GM12878 (cell line): ENCODE results near the gene GPR152. TPM values are rescaled to one million over a fixed set of nuclear protein-coding genes. Genes with fewer than 3 reads are reported as not detected.
A peak's percentile ranks its signal among the peaks of the same experiment; 100 is the strongest.

ENCODE experiments used
- BCL11A ChIP-seq: IDR thresholded peaks from 2 replicates; pipeline ENCODE4 v1.6.1; 2011; ENCODE audit warnings: low read depth, low read length
- BCLAF1 ChIP-seq: fragments of 450-650 bp; IDR thresholded peaks from 2 replicates; pipeline ENCODE4 v1.6.1; 2017; ENCODE audit warnings: antibody characterized with exemption, mild to moderate bottlenecking, moderate library complexity
- BHLHE40 ChIP-seq, 2 experiments: fragments of 450-650 bp in 1 of 2; IDR thresholded peaks; 2 replicates each; pipeline ENCODE4 v1.6.1; 2011 to 2017; ENCODE audit warnings: low read depth in 2 of 2, borderline replicate concordance in 1 of 2, improper control_type of control experiment in 1 of 2, low read length in 1 of 2, mild to moderate bottlenecking in 1 of 2
- CBX5 ChIP-seq: sonication (generic); IDR thresholded peaks from 2 replicates; pipeline ENCODE4 v1.6.1; 2016; ENCODE audit warnings: low read depth, moderate library complexity, mild to moderate bottlenecking, inconsistent platforms
- CHD2 ChIP-seq: IDR thresholded peaks from 2 replicates; pipeline ENCODE4 v1.6.1; 2011; ENCODE audit warnings: low read depth, low read length, improper control_type of control experiment, borderline replicate concordance
- CREM ChIP-seq: IDR thresholded peaks from 2 replicates; pipeline ENCODE4 v1.6.1; 2014; ENCODE audit warnings: antibody characterized with exemption, low read depth
- E2F4 ChIP-seq: IDR thresholded peaks from 2 replicates; pipeline ENCODE4 v1.6.1; 2012; ENCODE audit warnings: low read depth, low read length, improper control_type of control experiment
- EGR1 ChIP-seq, 2 experiments: IDR thresholded peaks; 1 replicate in 1 of 2; 2 replicates in 1 of 2; pipeline ENCODE4 v1.6.1; 2011 to 2012; ENCODE audit warnings: low read depth in 2 of 2, low read length in 2 of 2, borderline replicate concordance in 1 of 2, mild to moderate bottlenecking in 1 of 2, moderate library complexity in 1 of 2
- ESRRA ChIP-seq: IDR thresholded peaks from 2 replicates; pipeline ENCODE4 v1.6.1; 2012; ENCODE audit warnings: mild to moderate bottlenecking, low read length, improper control_type of control experiment
- IKZF1 ChIP-seq: fragments of 450-650 bp; conservative IDR thresholded peaks from 2 replicates; pipeline ENCODE4 v1.6.1; 2017; ENCODE audit warnings: antibody characterized with exemption, mild to moderate bottlenecking
- KLF5 ChIP-seq: fragments of 450-650 bp; IDR thresholded peaks from 2 replicates; pipeline ENCODE4 v1.6.1; 2014; ENCODE audit warnings: mild to moderate bottlenecking; ENCODE audit not compliant: partially characterized antibody
- MXI1 ChIP-seq: fragments of 150-350 bp; IDR thresholded peaks from 2 replicates; pipeline ENCODE4 v1.6.1; 2011; ENCODE audit warnings: low read depth, mild to moderate bottlenecking, inconsistent platforms, low read length, improper control_type of control experiment
- POU2F2 ChIP-seq: IDR thresholded peaks from 3 replicates; pipeline ENCODE4 v1.6.1; 2011; ENCODE audit warnings: low read depth, mild to moderate bottlenecking, low read length, borderline replicate concordance
- RELA ChIP-seq: fragments of 450-650 bp; IDR thresholded peaks from 2 replicates; pipeline ENCODE4 v1.8.0; 2014; ENCODE audit warnings: borderline replicate concordance; ENCODE audit not compliant: partially characterized antibody
- SREBF1 ChIP-seq: IDR thresholded peaks from 2 replicates; pipeline ENCODE4 v1.6.1; 2012; ENCODE audit warnings: mild to moderate bottlenecking, low read length
- YBX1 ChIP-seq: fragments of 450-650 bp; IDR thresholded peaks from 2 replicates; pipeline ENCODE4 v1.6.1; 2016; ENCODE audit warnings: antibody characterized with exemption
- ZNF207 ChIP-seq: fragments of 450-650 bp; IDR thresholded peaks from 2 replicates; pipeline ENCODE4 v1.6.1; 2014; ENCODE audit warnings: antibody characterized with exemption, mild to moderate bottlenecking, borderline replicate concordance
- ZNF24 ChIP-seq: fragments of 450-650 bp; IDR thresholded peaks from 2 replicates; pipeline ENCODE4 v1.6.1; 2017; ENCODE audit warnings: antibody characterized with exemption, mild to moderate bottlenecking
- ZNF622 ChIP-seq: fragments of 450-650 bp; IDR thresholded peaks from 2 replicates; pipeline ENCODE4 v1.6.1; 2017; ENCODE audit warnings: mild to moderate bottlenecking, inconsistent platforms
- polyA plus RNA-seq, 11 experiments: library from polyadenylated mRNA; depleted of rRNA in 4 of 11; unstranded in 6 of 11; stranded (reverse) in 5 of 11; fragments of >200 nt; fragmentation: Nextera tagmentation in 4 of 11; fragmentation: Illumina TruSeq in 1 of 11; extraction: Ambion mirVana in 4 of 11; extraction: Trizol in 1 of 11; gene quantifications; 1 replicate in 1 of 11; 2 replicates in 10 of 11; pipeline versions ENCODE4 v1.2.1 to v1.2.3, GENCODE V29; 2011 to 2016; ENCODE audit warnings: inconsistent platforms in 2 of 11, missing spikeins in 2 of 11, low read depth in 1 of 11
- total RNA-seq, 4 experiments: library from RNA; depleted of rRNA in 3 of 4; stranded (reverse); fragments of >200 nt in 3 of 4; fragmentation: Illumina TruSeq in 1 of 4; extraction: Trizol in 1 of 4; gene quantifications; 2 replicates each; pipeline versions ENCODE4 v1.2.1 to v1.2.3, GENCODE V29; 2013 to 2021
- TF ChIP-seq, protein P1 (sequence below): IDR thresholded peaks from 2 replicates; pipeline ENCODE4 v1.6.1; 2011; ENCODE audit warnings: mild to moderate bottlenecking, low read depth, low read length, moderate library complexity; ENCODE audit not compliant: insufficient replicate concordance
- TF ChIP-seq, protein P2 (sequence below): IDR thresholded peaks from 2 replicates; pipeline ENCODE4 v1.6.1; 2012; ENCODE audit warnings: low read depth, low read length, improper control_type of control experiment
- TF ChIP-seq, protein P3 (sequence below): fragments of 450-650 bp; IDR thresholded peaks from 2 replicates; pipeline ENCODE4 v1.6.1; 2017; ENCODE audit warnings: mild to moderate bottlenecking, low read depth, inconsistent platforms; ENCODE audit not compliant: poor library complexity, severe bottlenecking

Gene GPR152
- total and polyA plus RNA-seq, 10 of the 15 experiments (the other 5 are each of a cell fraction or from before 2014, with no cell fraction given), result not detected

GRCh38 chr11:67482827-67483798 lies 30.6 kb upstream of the GPR152 start, which contains the start of gene AIP (continued):
- peak; percentile 6; the same call in 1 of the 2 replicates for TF ChIP-seq SREBF1
- peak; percentile 39 for TF ChIP-seq E2F4
- no peak for TF ChIP-seq YBX1
- TF ChIP-seq ZNF622, result no peak
- 0 out of 2 replicates have a peak, but pooled peaks have one; percentile 37 for TF ChIP-seq ESRRA
- no peak for TF ChIP-seq EGR1 (IDR thresholded peaks at IDR 0.05; ENCODE audit: borderline replicate concordance in 1 of 2, low read depth in 2 of 2, low read length in 2 of 2)
- peak; percentile 27; the same call in 1 of the 3 replicates for TF ChIP-seq POU2F2
- peak; percentile 95 for TF ChIP-seq IKZF1
- TF ChIP-seq BCL11A, result no peak
- TF ChIP-seq ZNF207, result peak; percentile 79; the same call in 1 of the 2 replicates
- peak in 1 of 2 experiments; percentile 70; a peak in 3 of 4 replicates for TF ChIP-seq BHLHE40 (IDR thresholded peaks at IDR 0.05; ENCODE audit: borderline replicate concordance in 1 of 2, low read depth in 2 of 2, low read length in 1 of 2)
- no peak for TF ChIP-seq ZNF24
- no peak for TF ChIP-seq CBX5
- TF ChIP-seq, protein P1, sequence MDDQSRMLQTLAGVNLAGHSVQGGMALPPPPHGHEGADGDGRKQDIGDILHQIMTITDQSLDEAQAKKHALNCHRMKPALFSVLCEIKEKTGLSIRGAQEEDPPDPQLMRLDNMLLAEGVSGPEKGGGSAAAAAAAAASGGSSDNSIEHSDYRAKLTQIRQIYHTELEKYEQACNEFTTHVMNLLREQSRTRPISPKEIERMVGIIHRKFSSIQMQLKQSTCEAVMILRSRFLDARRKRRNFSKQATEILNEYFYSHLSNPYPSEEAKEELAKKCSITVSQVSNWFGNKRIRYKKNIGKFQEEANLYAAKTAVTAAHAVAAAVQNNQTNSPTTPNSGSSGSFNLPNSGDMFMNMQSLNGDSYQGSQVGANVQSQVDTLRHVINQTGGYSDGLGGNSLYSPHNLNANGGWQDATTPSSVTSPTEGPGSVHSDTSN, result peak; percentile 95
- peak; percentile 79 for TF ChIP-seq KLF5
- TF ChIP-seq, protein P2, sequence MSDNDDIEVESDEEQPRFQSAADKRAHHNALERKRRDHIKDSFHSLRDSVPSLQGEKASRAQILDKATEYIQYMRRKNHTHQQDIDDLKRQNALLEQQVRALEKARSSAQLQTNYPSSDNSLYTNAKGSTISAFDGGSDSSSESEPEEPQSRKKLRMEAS, result peak; percentile 100
- TF ChIP-seq, protein P3, sequence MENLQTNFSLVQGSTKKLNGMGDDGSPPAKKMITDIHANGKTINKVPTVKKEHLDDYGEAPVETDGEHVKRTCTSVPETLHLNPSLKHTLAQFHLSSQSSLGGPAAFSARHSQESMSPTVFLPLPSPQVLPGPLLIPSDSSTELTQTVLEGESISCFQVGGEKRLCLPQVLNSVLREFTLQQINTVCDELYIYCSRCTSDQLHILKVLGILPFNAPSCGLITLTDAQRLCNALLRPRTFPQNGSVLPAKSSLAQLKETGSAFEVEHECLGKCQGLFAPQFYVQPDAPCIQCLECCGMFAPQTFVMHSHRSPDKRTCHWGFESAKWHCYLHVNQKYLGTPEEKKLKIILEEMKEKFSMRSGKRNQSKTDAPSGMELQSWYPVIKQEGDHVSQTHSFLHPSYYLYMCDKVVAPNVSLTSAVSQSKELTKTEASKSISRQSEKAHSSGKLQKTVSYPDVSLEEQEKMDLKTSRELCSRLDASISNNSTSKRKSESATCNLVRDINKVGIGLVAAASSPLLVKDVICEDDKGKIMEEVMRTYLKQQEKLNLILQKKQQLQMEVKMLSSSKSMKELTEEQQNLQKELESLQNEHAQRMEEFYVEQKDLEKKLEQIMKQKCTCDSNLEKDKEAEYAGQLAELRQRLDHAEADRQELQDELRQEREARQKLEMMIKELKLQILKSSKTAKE, result no peak
- peak; percentile 64; the same call in 1 of the 2 replicates for TF ChIP-seq CHD2
- no peak for TF ChIP-seq BCLAF1
- TF ChIP-seq MXI1, result no peak
- TF ChIP-seq CREM, result peak; percentile 67
- peak; percentile 28 for TF ChIP-seq RELA
